ENCODE results near the gene INTS11.

The INTS11 gene

GRCh38 chr1:1298861-1299685, 25.4 kb downstream of the INTS11 start:
- no peak overlapping the region for H3K4me3 ChIP-seq (ENCODE audit: low read length)
- TF ChIP-seq CTCF (conservative IDR thresholded peaks at IDR 0.05; ENCODE audit: low read depth, low read length): no peak
- DNase-seq (ENCODE audit: low read depth): no peak

- TF ChIP-seq CTCF (conservative IDR thresholded peaks at IDR 0.05; ENCODE audit: low read depth, low read length): no peak
- no peak for DNase-seq (ENCODE audit: low read depth)
- H3K4me3 ChIP-seq (ENCODE audit: low read length): no peak overlapping the region
Measured at GRCh38 chr1:1297802-1298424, 26.5 kb downstream of the INTS11 start.

GRCh38 chr1:1296070-1297061, 28.1 kb downstream of the INTS11 start:
- no peak for DNase-seq (ENCODE audit: low read depth)
- no peak for TF ChIP-seq CTCF (conservative IDR thresholded peaks at IDR 0.05; ENCODE audit: low read depth, low read length)
- H3K4me3 ChIP-seq (ENCODE audit: low read length): no peak overlapping the region

GRCh38 chr1:1295154-1295923, 29.1 kb downstream of the INTS11 start:
- no peak for DNase-seq (ENCODE audit: low read depth)
- no peak for TF ChIP-seq CTCF (conservative IDR thresholded peaks at IDR 0.05; ENCODE audit: low read depth, low read length)
- no peak overlapping the region for H3K4me3 ChIP-seq (ENCODE audit: low read length)

GRCh38 chr1:1294250-1294890, 30.1 kb downstream of the INTS11 start:
- DNase-seq (ENCODE audit: low read depth): no peak
- no peak overlapping the region for H3K4me3 ChIP-seq (ENCODE audit: low read length)
- TF ChIP-seq CTCF (conservative IDR thresholded peaks at IDR 0.05; ENCODE audit: low read depth, low read length): no peak

Data from retinal pigment epithelial cell (primary cell).